ENCODE results near the gene HLCS. TPM values are rescaled to one million over a fixed set of nuclear protein-coding genes. Genes with fewer than 3 reads are reported as not detected.
A peak's percentile ranks its signal among the peaks of the same experiment; 100 is the strongest.

Gene HLCS
- total RNA-seq, 1 donor from 2014 or later = 16.4 TPM

- DNase-seq (ENCODE audit: low spot score) = peak; percentile 22
- ATAC-seq = no peak
Measured at GRCh38 chr21:36732217-36732616, 234.3 kb downstream of the HLCS start.

GRCh38 chr21:36730291-36731281 lies 235.9 kb downstream of the HLCS start:
- peak; percentile 42 for ATAC-seq
- DNase-seq (ENCODE audit: low spot score) = peak; percentile 36

- DNase-seq (ENCODE audit: low spot score) (peak; percentile 14), ATAC-seq (no peak)
Measured at GRCh38 chr21:36729310-36729970, 237.0 kb downstream of the HLCS start.

GRCh38 chr21:36728371-36729111 lies 237.9 kb downstream of the HLCS start:
- DNase-seq (ENCODE audit: low spot score) (peak; percentile 19), ATAC-seq (no peak)

GRCh38 chr21:36727866-36728265 lies 238.6 kb downstream of the HLCS start:
- ATAC-seq (no peak), DNase-seq (ENCODE audit: low spot score) (peak; percentile 33)

GRCh38 chr21:36725793-36726386 lies 240.6 kb downstream of the HLCS start:
- ATAC-seq = no peak
- peak; percentile 34 for DNase-seq (ENCODE audit: low spot score)

- DNase-seq (ENCODE audit: low spot score) = no peak
Measured at GRCh38 chr21:36724660-36725059, 241.8 kb downstream of the HLCS start.

GRCh38 chr21:36723371-36723881 lies 243.0 kb downstream of the HLCS start:
- ATAC-seq (no peak), DNase-seq (ENCODE audit: low spot score) (no peak)

More at GRCh38 chr21:36724660-36725059, 241.8 kb downstream of the HLCS start:
- ATAC-seq = no peak

- DNase-seq (ENCODE audit: low spot score) = no peak
- ATAC-seq = no peak
Measured at GRCh38 chr21:36722370-36723368, 243.8 kb downstream of the HLCS start.

- ATAC-seq (no peak), DNase-seq (ENCODE audit: low spot score) (no peak)
Measured at GRCh38 chr21:36721817-36722216, 244.7 kb downstream of the HLCS start.

GRCh38 chr21:36719614-36720013 lies 246.9 kb downstream of the HLCS start:
- ATAC-seq = no peak
- no peak for DNase-seq (ENCODE audit: low spot score)

GRCh38 chr21:36718951-36719501 lies 247.4 kb downstream of the HLCS start:
- ATAC-seq (no peak), DNase-seq (ENCODE audit: low spot score) (no peak)

GRCh38 chr21:36717976-36718375 lies 248.5 kb downstream of the HLCS start:
- ATAC-seq (no peak), DNase-seq (ENCODE audit: low spot score) (no peak)

- ATAC-seq = no peak
Measured at GRCh38 chr21:36716836-36717235, 249.6 kb downstream of the HLCS start.

GRCh38 chr21:36716387-36716786 lies 250.1 kb downstream of the HLCS start:
- DNase-seq (ENCODE audit: low spot score) (no peak), ATAC-seq (no peak)

More at GRCh38 chr21:36716836-36717235, 249.6 kb downstream of the HLCS start:
- DNase-seq (ENCODE audit: low spot score) = no peak

GRCh38 chr21:36713746-36714145 lies 252.7 kb downstream of the HLCS start:
- no peak for DNase-seq (ENCODE audit: low spot score)
- no peak for ATAC-seq

GRCh38 chr21:36710729-36711048 lies 255.8 kb downstream of the HLCS start:
- DNase-seq (ENCODE audit: low spot score) = peak; percentile 35
- peak; percentile 57 for ATAC-seq

GRCh38 chr21:36709868-36710728 lies 256.4 kb downstream of the HLCS start:
- ATAC-seq (no peak), DNase-seq (ENCODE audit: low spot score) (peak; percentile 38)
